ENCODE results near the gene RNF222. TPM values are rescaled to one million over a fixed set of nuclear protein-coding genes. Genes with fewer than 3 reads are reported as not detected.

Gene RNF222
- total RNA-seq, 6 experiments from 2014 or later, result not detected

DNA sequence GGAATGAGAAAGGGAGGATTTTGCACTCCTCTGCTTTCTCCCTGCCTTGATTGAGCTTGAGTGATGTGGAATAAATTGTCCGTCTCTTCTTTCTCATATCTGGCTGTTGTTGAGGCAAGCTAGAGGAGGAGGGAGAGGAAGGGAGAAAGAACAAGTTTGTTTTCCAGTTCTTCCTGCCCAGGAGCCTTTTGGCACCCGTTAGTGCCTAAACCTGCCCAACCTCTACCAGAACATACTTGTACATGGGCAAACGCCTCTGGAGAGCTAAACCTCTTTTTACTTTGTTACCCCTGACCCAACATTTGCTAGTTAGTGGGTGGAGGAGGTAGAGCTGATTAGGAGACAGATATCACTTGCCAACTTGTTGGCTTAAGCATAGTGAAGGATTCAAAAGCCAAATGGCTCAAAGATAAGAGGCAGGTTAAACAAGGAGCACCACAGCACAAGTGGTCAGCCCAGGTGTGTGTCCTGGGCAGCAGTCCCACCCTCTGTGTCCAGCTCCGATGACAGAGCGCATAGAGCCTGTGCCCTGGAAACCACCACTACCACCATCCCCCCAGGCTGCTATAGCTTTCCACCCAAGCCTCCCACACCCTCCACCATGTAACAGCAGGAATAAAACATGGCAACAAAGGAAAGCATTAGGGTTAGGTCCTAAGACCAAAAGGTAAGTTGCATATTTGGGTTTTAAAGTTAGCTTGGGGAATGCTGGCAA lies 51.5 kb downstream of the RNF222 start:
- Histone ChIP-seq H3K36me3 (no peaks in the 10 kb centered on the region), H3K9me3 (no peaks in the 10 kb centered on the region), H3K4me3 (no peak overlapping the region), H3K27me3 (no peaks in the 10 kb centered on the region), H3K4me1 (no peaks in the 10 kb centered on the region), H3K27ac (no peak overlapping the region)
- DNase-seq (no peak), ATAC-seq (no peak)
- TF ChIP-seq, protein P1, sequence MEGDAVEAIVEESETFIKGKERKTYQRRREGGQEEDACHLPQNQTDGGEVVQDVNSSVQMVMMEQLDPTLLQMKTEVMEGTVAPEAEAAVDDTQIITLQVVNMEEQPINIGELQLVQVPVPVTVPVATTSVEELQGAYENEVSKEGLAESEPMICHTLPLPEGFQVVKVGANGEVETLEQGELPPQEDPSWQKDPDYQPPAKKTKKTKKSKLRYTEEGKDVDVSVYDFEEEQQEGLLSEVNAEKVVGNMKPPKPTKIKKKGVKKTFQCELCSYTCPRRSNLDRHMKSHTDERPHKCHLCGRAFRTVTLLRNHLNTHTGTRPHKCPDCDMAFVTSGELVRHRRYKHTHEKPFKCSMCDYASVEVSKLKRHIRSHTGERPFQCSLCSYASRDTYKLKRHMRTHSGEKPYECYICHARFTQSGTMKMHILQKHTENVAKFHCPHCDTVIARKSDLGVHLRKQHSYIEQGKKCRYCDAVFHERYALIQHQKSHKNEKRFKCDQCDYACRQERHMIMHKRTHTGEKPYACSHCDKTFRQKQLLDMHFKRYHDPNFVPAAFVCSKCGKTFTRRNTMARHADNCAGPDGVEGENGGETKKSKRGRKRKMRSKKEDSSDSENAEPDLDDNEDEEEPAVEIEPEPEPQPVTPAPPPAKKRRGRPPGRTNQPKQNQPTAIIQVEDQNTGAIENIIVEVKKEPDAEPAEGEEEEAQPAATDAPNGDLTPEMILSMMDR (IDR thresholded peaks at IDR 0.05), result no peak
- TF ChIP-seq POLR2A (IDR thresholded peaks at IDR 0.05), result no peak
- 29% methylated on average over 3 of the region's 5 CpGs for WGBS (ENCODE audit: insufficient coverage, low coverage, low lambda C conversion rate, missing lambda C conversion rate)
- intact Hi-C loops (cut with DNase I), result no loop called here

DNA sequence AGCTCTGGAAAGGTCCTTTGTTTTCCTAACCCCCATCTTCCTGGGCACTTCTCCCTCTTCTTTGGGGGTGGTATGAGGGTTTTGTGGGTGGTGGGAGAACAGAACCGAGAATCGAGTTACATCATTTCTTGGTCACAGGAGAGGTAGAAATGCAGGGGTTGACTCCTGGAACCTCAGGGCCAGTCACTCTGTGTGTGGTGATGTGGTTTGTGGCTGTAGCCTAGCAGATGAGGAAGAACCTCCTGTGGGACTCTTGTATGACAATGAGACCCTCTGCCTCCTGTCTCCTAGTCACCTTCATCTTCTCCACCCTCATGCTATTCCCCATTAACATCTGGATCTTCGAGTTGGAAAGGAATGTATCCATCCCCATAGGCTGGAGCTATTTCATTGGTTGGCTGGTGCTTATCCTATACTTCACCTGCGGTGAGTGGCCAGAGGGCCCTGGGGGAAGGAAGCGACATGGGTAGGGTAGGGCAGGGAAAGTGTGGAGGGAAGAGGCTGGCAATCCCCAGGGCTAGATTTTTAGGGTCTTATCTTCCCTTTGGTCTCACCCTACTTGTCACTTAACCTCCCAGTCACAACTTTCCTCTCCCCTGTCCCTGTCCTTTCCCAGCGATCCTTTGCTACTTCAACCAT lies 52.5 kb downstream of the RNF222 start:
- H3K36me3 ChIP-seq, result no peaks in the 10 kb centered on the region
- no peak overlapping the region for H3K4me3 ChIP-seq
- H3K27me3 ChIP-seq, result no peaks in the 10 kb centered on the region
- H3K27ac ChIP-seq, result no peak overlapping the region
- intact Hi-C loops (cut with DNase I), result no loop called here
- no peaks in the 10 kb centered on the region for H3K4me1 ChIP-seq
- ATAC-seq (no peak), DNase-seq (no peak)
- TF ChIP-seq, protein P1 (IDR thresholded peaks at IDR 0.05), result no peak
- no peak for TF ChIP-seq POLR2A (IDR thresholded peaks at IDR 0.05)
- H3K9me3 ChIP-seq, result no peaks in the 10 kb centered on the region
- WGBS (ENCODE audit: insufficient coverage, low coverage, low lambda C conversion rate, missing lambda C conversion rate), result 41% methylated on average over 6 of the region's 6 CpGs

DNA sequence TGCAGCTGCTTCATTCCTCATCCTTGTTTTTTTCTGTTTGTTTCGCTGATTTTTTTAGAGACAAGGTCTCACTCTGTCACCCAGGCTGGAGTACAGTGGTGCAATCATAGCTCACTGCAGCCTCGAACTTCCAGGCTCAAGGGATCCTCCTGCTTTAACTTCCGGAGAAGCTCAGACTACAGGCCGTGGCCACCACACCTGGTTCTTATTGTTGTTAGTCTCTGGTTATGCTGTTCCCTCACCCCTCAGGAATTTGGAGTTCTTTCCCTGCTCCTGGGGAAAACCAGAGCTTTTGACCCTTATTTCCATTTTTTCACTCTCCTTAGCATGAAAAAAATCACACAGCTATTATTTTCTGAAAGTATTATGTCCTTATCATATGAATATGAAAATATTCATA lies 56.2 kb downstream of the RNF222 start:
- 82% methylated on average over 4 of the region's 4 CpGs for WGBS (ENCODE audit: insufficient coverage, low coverage, low lambda C conversion rate, missing lambda C conversion rate)
- Histone ChIP-seq H3K9me3 (no peaks in the 10 kb centered on the region), H3K27me3 (no peaks in the 10 kb centered on the region), H3K27ac (no peak overlapping the region), H3K36me3 (no peaks in the 10 kb centered on the region), H3K4me3 (no peak overlapping the region), H3K4me1 (no peaks in the 10 kb centered on the region)
- DNase-seq, result no peak
- intact Hi-C loops (cut with DNase I), result no loop called here
- ATAC-seq, result no peak
- no peak for TF ChIP-seq POLR2A (IDR thresholded peaks at IDR 0.05)

Other genes starting within 250 kb of the RNF222 start
- 100 to 1,000 TPM in 1 of 6 experiments, 10 to 100 TPM in 5; 25.7 to 118 (median 55.2) TPM for gene PER1, start 245.4 kb downstream of the RNF222 start, total RNA-seq
- gene VAMP2, start 234.9 kb downstream of the RNF222 start, total RNA-seq, result 10 to 100 TPM in 4 of 6 experiments, 1 to 10 TPM in 2; 4.4 to 18.6 (median 13.2) TPM
- 1 to 10 TPM; 2.3 to 5.0 (median 3.4) TPM for gene TMEM107, start 221.4 kb downstream of the RNF222 start, total RNA-seq
- 1 to 10 TPM; 3.1 to 5.3 (median 4.2) TPM for gene BORCS6, start 207.6 kb downstream of the RNF222 start, total RNA-seq
- gene AURKB, start 187.3 kb downstream of the RNF222 start, total RNA-seq, result 1 to 10 TPM in 4 of 6 experiments, under 1 TPM in 2; 0.26 to 3.9 (median 1.5) TPM
- 10 to 100 TPM in 5 of 6 experiments, 1 to 10 TPM in 1; 8.5 to 29.1 (median 21.1) TPM for gene CTC1, start 149.8 kb downstream of the RNF222 start, total RNA-seq
- 10 to 100 TPM in 5 of 6 experiments, 1 to 10 TPM in 1; 10.0 to 21.0 (median 15.6) TPM for gene PFAS, start 148.5 kb downstream of the RNF222 start, total RNA-seq
- 1 to 10 TPM; 4.7 to 9.5 (median 6.8) TPM for gene RANGRF, start 109.2 kb downstream of the RNF222 start, total RNA-seq
- 1 to 10 TPM in 4 of 6 experiments, under 1 TPM in 2; 0.49 to 3.0 (median 1.6) TPM for gene SLC25A35, start 102.4 kb downstream of the RNF222 start, total RNA-seq
- gene ARHGEF15, start 87.6 kb downstream of the RNF222 start, total RNA-seq, result 10 to 100 TPM in 1 of 6 experiments, 1 to 10 TPM in 5; 1.6 to 12.2 (median 2.5) TPM
- gene ODF4, start 58.0 kb downstream of the RNF222 start, total RNA-seq, result not detected
- gene RPL26, start 14.6 kb downstream of the RNF222 start, total RNA-seq, result 1,000 to 10,000 TPM in 2 of 6 experiments, 100 to 1,000 TPM in 4; 467 to 1,753 (median 509) TPM
- 10 to 100 TPM; 22.2 to 34.9 (median 28.4) TPM for gene NDEL1, start 38.1 kb upstream of the RNF222 start, total RNA-seq
- 10 to 100 TPM; 19.8 to 32.9 (median 24.3) TPM for gene MYH10, start 232.9 kb upstream of the RNF222 start, total RNA-seq